Upper lobe of right lung (tissue), 1 donor: ENCODE measurements around the gene SLC44A3. TPM values are rescaled to one million over a fixed set of nuclear protein-coding genes. Genes with fewer than 3 reads are reported as not detected.

ENCODE experiments used
- ATAC-seq: fragments of 200-7000 bp; cut with Tn5 transposase; one replicate; pipeline ENCODE4 v1.9.1; 2020; ENCODE audit warnings: mild to moderate bottlenecking, moderate library complexity
- DNase-seq: peaks from one replicate; pipeline ENCODE4 v3.0.0-alpha.2; 2020
- H3K27ac ChIP-seq: fragments of 200-600 bp; one replicate; pipeline ENCODE4 v1.8.0; 2022
- H3K27me3 ChIP-seq: fragments of 200-600 bp; one replicate; pipeline ENCODE4 v1.8.0; 2022; ENCODE audit warnings: mild to moderate bottlenecking
- H3K36me3 ChIP-seq: fragments of 200-600 bp; one replicate; pipeline ENCODE4 v1.8.0; 2022
- H3K4me1 ChIP-seq: fragments of 200-600 bp; one replicate; pipeline ENCODE4 v1.8.0; 2022
- H3K4me3 ChIP-seq: fragments of 200-600 bp; one replicate; pipeline ENCODE4 v1.8.0; 2022; ENCODE audit warnings: mild to moderate bottlenecking
- H3K9me3 ChIP-seq: fragments of 200-600 bp; one replicate; pipeline ENCODE4 v1.8.0; 2022
- intact Hi-C: fragments of 100-400 bp; cut with DNase I; formaldehyde crosslinking; loops from one replicate; pipeline ENCODE4 v1.11.0; 2022
- total RNA-seq: library from RNA; stranded (reverse); fragmentation: NEBNext Ultra II Directional; extraction: Animal tissue kit (Norgen Biotek cat#: 25700); gene quantifications from one replicate; pipeline ENCODE4 v1.2.1, GENCODE V29; 2021
- TF ChIP-seq, protein P1 (sequence below): fragments of 200-600 bp; IDR thresholded peaks from one replicate; pipeline ENCODE4 v1.8.0; 2022; ENCODE audit warnings: antibody characterized with exemption
- donor health status: DM: no; HTN: yes; CAD: no; lungs with severe emphysema.

SLC44A3 gene
- total RNA-seq, 1 donor from 2014 or later = 31.6 TPM

DNA sequence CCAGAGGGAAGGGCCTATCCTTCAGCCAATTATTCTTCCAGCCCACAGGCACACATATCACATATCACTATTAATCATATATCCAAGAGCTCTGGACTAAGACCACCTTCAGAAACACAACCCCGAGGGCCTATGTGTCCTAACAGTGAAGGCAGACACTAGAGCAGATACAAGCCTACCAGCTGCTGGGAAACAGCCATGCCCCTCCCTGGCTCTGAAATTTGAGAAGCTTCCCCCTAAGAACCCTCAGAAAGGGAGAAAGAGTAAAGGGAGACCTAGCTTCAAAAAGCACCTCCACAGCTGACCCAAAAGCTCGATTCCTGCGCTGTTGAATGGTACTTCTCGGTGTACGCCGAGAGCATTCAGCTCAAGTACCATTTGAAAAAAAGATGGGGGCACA, 89.3 kb downstream of the SLC44A3 start:
- Histone ChIP-seq H3K4me1 (peaks cover 39% of the 10 kb centered on the region), H3K36me3 (no peaks in the 10 kb centered on the region), H3K4me3 (no peak overlapping the region), H3K27me3 (no peaks in the 10 kb centered on the region), H3K9me3 (no peaks in the 10 kb centered on the region), H3K27ac (no peak overlapping the region)
- no peak for ATAC-seq
- TF ChIP-seq, protein P1, sequence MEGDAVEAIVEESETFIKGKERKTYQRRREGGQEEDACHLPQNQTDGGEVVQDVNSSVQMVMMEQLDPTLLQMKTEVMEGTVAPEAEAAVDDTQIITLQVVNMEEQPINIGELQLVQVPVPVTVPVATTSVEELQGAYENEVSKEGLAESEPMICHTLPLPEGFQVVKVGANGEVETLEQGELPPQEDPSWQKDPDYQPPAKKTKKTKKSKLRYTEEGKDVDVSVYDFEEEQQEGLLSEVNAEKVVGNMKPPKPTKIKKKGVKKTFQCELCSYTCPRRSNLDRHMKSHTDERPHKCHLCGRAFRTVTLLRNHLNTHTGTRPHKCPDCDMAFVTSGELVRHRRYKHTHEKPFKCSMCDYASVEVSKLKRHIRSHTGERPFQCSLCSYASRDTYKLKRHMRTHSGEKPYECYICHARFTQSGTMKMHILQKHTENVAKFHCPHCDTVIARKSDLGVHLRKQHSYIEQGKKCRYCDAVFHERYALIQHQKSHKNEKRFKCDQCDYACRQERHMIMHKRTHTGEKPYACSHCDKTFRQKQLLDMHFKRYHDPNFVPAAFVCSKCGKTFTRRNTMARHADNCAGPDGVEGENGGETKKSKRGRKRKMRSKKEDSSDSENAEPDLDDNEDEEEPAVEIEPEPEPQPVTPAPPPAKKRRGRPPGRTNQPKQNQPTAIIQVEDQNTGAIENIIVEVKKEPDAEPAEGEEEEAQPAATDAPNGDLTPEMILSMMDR = no peak
- intact Hi-C loops = no loop called here
- DNase-seq = no peak

DNA sequence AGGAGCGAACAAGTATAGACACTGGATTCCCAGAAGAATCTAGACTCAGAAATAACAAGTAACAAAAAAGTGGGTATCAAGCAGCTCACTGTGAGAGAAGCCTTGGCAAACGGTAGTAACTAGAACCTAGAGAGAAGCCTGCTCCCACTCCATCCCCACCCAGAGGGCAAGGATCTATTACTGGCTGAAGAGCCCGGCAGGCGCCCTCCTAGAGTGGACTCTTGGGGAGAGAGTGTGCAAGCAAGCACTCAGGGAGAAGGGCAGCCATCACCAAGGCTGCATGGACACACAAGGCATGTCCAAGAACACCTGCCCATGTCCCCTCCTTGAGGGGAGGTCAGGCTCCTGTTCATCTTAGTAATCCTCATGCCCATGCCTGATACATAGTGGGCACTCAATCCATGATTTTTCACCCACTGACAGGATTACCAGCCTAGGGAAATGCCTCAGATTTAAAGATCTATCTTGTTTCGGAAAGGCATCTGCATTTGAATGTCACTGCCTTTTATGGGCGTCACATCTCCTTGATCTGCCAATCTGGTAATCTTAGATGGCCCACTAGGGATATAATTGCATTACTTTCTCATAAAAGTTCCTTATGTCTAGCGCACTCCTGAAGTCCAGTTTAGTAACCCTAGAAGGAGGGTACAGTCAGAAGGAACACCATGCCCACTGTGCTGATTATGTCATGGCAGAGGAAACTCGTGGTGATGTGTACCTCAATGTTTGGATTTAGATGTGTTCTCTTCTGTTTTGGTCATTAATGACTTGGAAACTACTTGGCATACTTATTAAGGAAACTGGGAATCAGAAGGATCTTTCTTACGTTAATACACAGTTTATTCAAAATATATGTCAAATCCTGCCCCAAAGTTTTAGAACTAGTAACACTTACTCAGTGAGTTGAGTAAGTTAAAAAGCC, 92.4 kb downstream of the SLC44A3 start:
- H3K27ac ChIP-seq = no peak overlapping the region
- no peak overlapping the region for H3K4me3 ChIP-seq
- TF ChIP-seq, protein P1 = no peak
- H3K36me3 ChIP-seq = no peaks in the 10 kb centered on the region
- ATAC-seq = peak; percentile 60
- no peaks in the 10 kb centered on the region for H3K27me3 ChIP-seq
- intact Hi-C loops = no loop called here
- H3K9me3 ChIP-seq = no peaks in the 10 kb centered on the region
- no peak for DNase-seq
- H3K4me1 ChIP-seq = peaks cover 22% of the 10 kb centered on the region

DNA sequence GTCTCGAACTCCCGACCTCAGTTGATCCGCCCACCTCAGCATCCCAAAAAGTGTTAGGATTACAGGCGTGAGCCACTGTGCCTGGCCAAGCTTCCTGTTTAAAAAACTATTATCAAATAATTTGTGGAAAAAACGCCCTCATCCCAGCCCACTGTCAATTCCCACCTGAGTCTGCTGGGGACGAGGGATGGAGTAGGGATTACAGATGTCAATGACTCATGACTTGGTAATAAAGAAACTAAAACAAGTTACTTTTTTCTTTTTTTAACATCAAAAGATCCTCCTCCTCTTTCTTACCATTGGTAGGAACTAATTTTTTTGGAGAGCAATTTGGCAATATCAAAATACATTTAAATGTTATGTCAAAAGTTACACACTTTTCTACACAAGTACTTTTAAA, 97.1 kb downstream of the SLC44A3 start:
- no peaks in the 10 kb centered on the region for H3K27me3 ChIP-seq
- no peak overlapping the region for H3K4me3 ChIP-seq
- ATAC-seq (no peak), DNase-seq (no peak)
- H3K36me3 ChIP-seq = no peaks in the 10 kb centered on the region
- intact Hi-C loops = no loop called here
- peaks cover 49% of the 10 kb centered on the region for H3K4me1 ChIP-seq
- TF ChIP-seq, protein P1 = no peak
- no peaks in the 10 kb centered on the region for H3K9me3 ChIP-seq
- no peak overlapping the region for H3K27ac ChIP-seq

DNA sequence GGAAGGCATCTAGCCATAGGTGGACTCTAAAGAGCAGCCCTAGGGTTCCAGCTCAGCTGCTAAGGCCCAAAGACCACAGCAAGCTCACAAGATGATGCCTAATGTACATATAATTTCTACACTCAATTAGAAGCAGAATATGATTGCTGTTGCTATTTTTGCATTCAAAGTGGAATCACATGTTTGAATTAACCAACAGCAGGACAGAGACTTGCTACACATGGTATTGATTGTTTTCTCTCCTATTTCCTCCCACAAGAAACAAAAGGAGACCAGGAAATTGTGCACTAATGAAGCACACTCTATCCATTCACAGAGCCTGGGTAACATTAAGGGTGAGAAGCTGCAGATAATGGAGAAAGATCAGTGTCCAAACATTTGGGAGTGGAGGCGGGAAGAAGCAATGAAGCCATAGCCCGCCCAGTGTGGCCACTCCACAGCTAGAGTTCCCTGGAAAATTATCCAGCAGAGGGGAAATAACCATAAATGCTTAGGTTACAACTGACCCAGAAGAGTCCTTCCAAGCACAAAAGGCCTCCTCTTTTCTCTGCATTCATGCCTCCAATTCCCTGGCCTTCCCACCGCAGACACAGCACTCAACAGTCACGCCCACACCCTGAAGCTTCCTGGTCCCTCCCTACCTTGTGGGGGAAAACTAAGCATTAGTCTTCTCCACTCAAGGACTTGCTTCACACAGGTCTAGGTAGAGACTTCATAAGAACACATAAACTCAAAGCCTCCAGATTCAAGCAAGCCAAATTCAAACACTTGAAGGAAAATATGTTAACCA, 99.3 kb downstream of the SLC44A3 start:
- ATAC-seq = peak; percentile 80
- TF ChIP-seq, protein P1 = no peak
- Histone ChIP-seq H3K27ac (no peak overlapping the region), H3K27me3 (no peaks in the 10 kb centered on the region), H3K4me1 (peaks cover 49% of the 10 kb centered on the region), H3K36me3 (no peaks in the 10 kb centered on the region), H3K4me3 (no peak overlapping the region), H3K9me3 (no peaks in the 10 kb centered on the region)
- intact Hi-C loops = loop anchor here (10.0 kb wide), 1 partner anchor 65 kb away; no protein-coding TSS in a partner anchor
- no peak for DNase-seq

DNA sequence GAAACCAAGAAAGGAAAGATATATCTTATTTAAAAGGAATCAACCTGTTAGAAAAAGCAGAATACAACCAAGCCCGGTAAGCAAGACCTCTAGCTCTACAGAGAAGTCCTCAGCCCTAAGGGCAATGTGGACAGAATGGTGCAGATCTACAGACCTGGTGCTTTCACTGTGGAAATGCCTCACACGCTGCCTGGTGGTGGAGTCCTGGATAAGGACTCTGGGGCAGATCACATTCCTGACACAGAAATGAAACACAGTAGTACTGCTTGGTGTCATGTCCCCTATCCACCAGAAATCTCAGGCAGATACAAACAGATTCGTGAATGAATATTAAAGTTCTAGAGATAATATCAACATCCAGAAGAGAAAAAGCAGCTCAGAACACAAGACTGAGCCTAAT, 99.9 kb downstream of the SLC44A3 start:
- TF ChIP-seq, protein P1 = no peak
- intact Hi-C loops = loop anchor here (10.0 kb wide), 1 partner anchor 65 kb away; no protein-coding TSS in a partner anchor
- H3K36me3 ChIP-seq = no peaks in the 10 kb centered on the region
- H3K27ac ChIP-seq = no peak overlapping the region
- H3K4me3 ChIP-seq = no peak overlapping the region
- H3K9me3 ChIP-seq = no peaks in the 10 kb centered on the region
- H3K27me3 ChIP-seq = no peaks in the 10 kb centered on the region
- DNase-seq (no peak), ATAC-seq (peak; percentile 50)
- peaks cover 51% of the 10 kb centered on the region for H3K4me1 ChIP-seq
